HepG2 (cell line): ENCODE measurements around the gene ARFIP1. TPM values are rescaled to one million over a fixed set of nuclear protein-coding genes. Genes with fewer than 3 reads are reported as not detected.

Experiments used
- ATAC-seq: fragments of 200-7000 bp; cut with Tn5 transposase; 3 replicates; pipeline ENCODE4 v1.9.1; 2020; ENCODE audit warnings: mild to moderate bottlenecking, moderate library complexity
- BruUV-seq: library from RNA; stranded (reverse); fragments of 400-500 nt; replicated peaks from 2 replicates; lab custom pipeline; 2021; lab: Mats Ljungman, UMichigan
- CTCF ChIA-PET: fragments of 300-600 bp; formaldehyde crosslinking; extraction: SDS; loops from one replicate; lab custom pipeline; 2021; ENCODE audit warnings: low total read pairs, inconsistent platforms, low intra/inter-chr PET ratio; lab: Yijun Ruan, JAX
- POLR2A ChIA-PET: fragments of 350-600 bp; sonication (Branson Sonifier 250); formaldehyde crosslinking; loops from one replicate; lab custom pipeline; 2020; ENCODE audit warnings: antibody characterized with exemption, inconsistent platforms; lab: Yijun Ruan, JAX
- DNase-seq: peaks from one replicate; pipeline ENCODE4 v3.0.0-alpha.2; 2015; ENCODE audit warnings: low spot score
- FAIRE-seq: peaks from 3 replicates; lab custom pipeline; 2011; peaks lifted over from hg19 to GRCh38; lab: Jason Lieb, UNC
- H2AFZ ChIP-seq: one replicate; pipeline ENCODE4 v1.6.1; 2011; ENCODE audit warnings: low read length, inconsistent platforms
- H3K27ac ChIP-seq: fragments of 300-600 bp; 3 replicates; pipeline ENCODE4 v1.8.0; 2011; ENCODE audit warnings: mixed run types, mild to moderate bottlenecking, mixed read lengths, low read length, inconsistent platforms; ENCODE audit not compliant: insufficient read depth; ENCODE audit errors: extremely low read length
- H3K27me3 ChIP-seq, 2 experiments: fragments of 200-600 bp in 1 of 2; 2 replicates in 1 of 2; 3 replicates in 1 of 2; pipeline versions ENCODE4 v1.6.0 to v1.8.0; 2011; ENCODE audit warnings: low read length in 2 of 2, mild to moderate bottlenecking in 2 of 2, moderate library complexity in 2 of 2, inconsistent platforms in 1 of 2; ENCODE audit not compliant: insufficient read depth in 2 of 2, control insufficient read depth in 1 of 2
- H3K36me3 ChIP-seq, 2 experiments: fragments of 200-600 bp in 1 of 2; replicated peaks in 1 of 2; 2 replicates in 1 of 2; 3 replicates in 1 of 2; pipeline versions ENCODE4 v1.5.1 to v1.8.0; 2011; ENCODE audit warnings: low read length in 2 of 2, inconsistent platforms in 1 of 2; ENCODE audit not compliant: insufficient read depth in 2 of 2, control insufficient read depth in 1 of 2
- H3K4me1 ChIP-seq: 2 replicates; pipeline ENCODE4 v1.5.1; 2012; ENCODE audit warnings: low read length, inconsistent platforms; ENCODE audit not compliant: insufficient read depth
- H3K4me2 ChIP-seq: 2 replicates; pipeline ENCODE4 v1.6.0; 2011; ENCODE audit warnings: low read depth, low read length, inconsistent platforms
- H3K4me3 ChIP-seq, 3 experiments: fragments of 200-600 bp in 1 of 3; sonication (generic), shearing (Covaris generic) in 1 of 3; replicated peaks in 1 of 3; 2 replicates each; pipeline ENCODE4 v1.5.1; 2011 to 2016; ENCODE audit warnings: low read length in 3 of 3, inconsistent platforms in 2 of 3, low read depth in 2 of 3, mild to moderate bottlenecking in 2 of 3, control low read depth in 1 of 3, mixed read lengths in 1 of 3; ENCODE audit not compliant: insufficient read depth in 1 of 3
- H3K79me2 ChIP-seq: one replicate; pipeline ENCODE4 v1.6.1; 2011; ENCODE audit warnings: low read length, inconsistent platforms; ENCODE audit not compliant: insufficient read depth
- H3K9ac ChIP-seq: 2 replicates; pipeline ENCODE4 v1.6.0; 2011; ENCODE audit warnings: mild to moderate bottlenecking, low read depth, low read length, inconsistent platforms; ENCODE audit not compliant: insufficient read depth
- H3K9me3 ChIP-seq: 2 replicates; pipeline ENCODE4 v1.5.1; 2012; ENCODE audit warnings: mild to moderate bottlenecking, low read length
- H4K20me1 ChIP-seq: 2 replicates; pipeline ENCODE4 v1.6.0; 2011; ENCODE audit warnings: inconsistent platforms, mild to moderate bottlenecking, low read length, moderate library complexity; ENCODE audit not compliant: insufficient read depth
- ATRX ChIP-seq: sonication (generic); formaldehyde crosslinking; IDR thresholded peaks from 2 replicates; pipeline ENCODE4 v1.4.0; 2020; ENCODE audit warnings: missing genetic modification reagents, borderline replicate concordance
- DDIT3 ChIP-seq: sonication (generic); formaldehyde crosslinking; IDR thresholded peaks from 2 replicates; pipeline ENCODE4 v1.4.0; 2020; ENCODE audit warnings: mild to moderate bottlenecking, missing genetic modification reagents
- ELF3 ChIP-seq: IDR thresholded peaks from 2 replicates; pipeline ENCODE4 v1.6.1; 2016; ENCODE audit warnings: missing genetic modification reagents, missing compliant biosample characterization
- ERF ChIP-seq: IDR thresholded peaks from 2 replicates; pipeline ENCODE4 v1.6.1; 2018; ENCODE audit warnings: missing biosample characterization, missing genetic modification reagents
- HDAC6 ChIP-seq: fragments of 200-600 bp; sonication (generic); IDR thresholded peaks from 2 replicates; pipeline ENCODE4 v1.7.0; 2017; ENCODE audit warnings: mild to moderate bottlenecking, antibody characterized with exemption, low read length, low read depth
- HNRNPUL1 ChIP-seq: fragments of 200-400 bp; formaldehyde crosslinking; IDR thresholded peaks from 2 replicates; pipeline ENCODE4 v1.6.1; 2017; ENCODE audit warnings: low read depth, mild to moderate bottlenecking, low read length, moderate library complexity
- JUN ChIP-seq: sonication (generic); formaldehyde crosslinking; IDR thresholded peaks from 2 replicates; pipeline ENCODE4 v1.4.0; 2020; ENCODE audit warnings: mild to moderate bottlenecking, missing genetic modification reagents
- NFE2 ChIP-seq: sonication (generic); formaldehyde crosslinking; IDR thresholded peaks from 2 replicates; pipeline ENCODE4 v1.4.0; 2020; ENCODE audit warnings: missing genetic modification reagents
- PBX3 ChIP-seq: sonication (generic); formaldehyde crosslinking; IDR thresholded peaks from 2 replicates; pipeline ENCODE4 v1.8.1; 2023; ENCODE audit warnings: missing genetic modification reagents, inconsistent platforms, borderline replicate concordance
- POLR2G ChIP-seq: fragments of 200-400 bp; formaldehyde crosslinking; IDR thresholded peaks from 2 replicates; pipeline ENCODE4 v1.6.1; 2018; ENCODE audit warnings: mild to moderate bottlenecking, low read depth, low read length, moderate library complexity
- RARA ChIP-seq: IDR thresholded peaks from 2 replicates; pipeline ENCODE4 v1.6.1; 2016; ENCODE audit warnings: missing genetic modification reagents, missing compliant biosample characterization
- RBAK ChIP-seq: sonication (generic); formaldehyde crosslinking; IDR thresholded peaks from 2 replicates; pipeline ENCODE4 v1.5.1; 2020; ENCODE audit warnings: mild to moderate bottlenecking, missing genetic modification reagents
- ZFP37 ChIP-seq: sonication (generic); formaldehyde crosslinking; IDR thresholded peaks from 2 replicates; pipeline ENCODE4 v1.4.0; 2020; ENCODE audit warnings: missing genetic modification reagents, borderline replicate concordance
- ZNF292 ChIP-seq: sonication (generic); formaldehyde crosslinking; IDR thresholded peaks from 2 replicates; pipeline ENCODE4 v1.8.1; 2022; ENCODE audit warnings: mild to moderate bottlenecking, low read depth, missing genetic modification reagents, borderline replicate concordance
- ZNF512B ChIP-seq: sonication (generic); formaldehyde crosslinking; IDR thresholded peaks from 2 replicates; pipeline ENCODE4 v1.5.1; 2020; ENCODE audit warnings: missing genetic modification reagents, mild to moderate bottlenecking, borderline replicate concordance
- WGBS: methylation state at CpG from one replicate; pipeline ENCODE4 v1.1.6; 2017; ENCODE audit warnings: low lambda C conversion rate; 5-methylcytosine and 5-hydroxymethylcytosine counted together
- in situ Hi-C: cut with HindIII; loops from 2 replicates; pipeline ENCODE4 v1.10.0; 2017; ENCODE audit warnings: low pct_unique_long_range_greater_than_20kb; ENCODE audit not compliant: extremely low pct_ligation_motif_present
- intact Hi-C: fragments of 100-400 bp; cut with micrococcal nuclease; formaldehyde crosslinking; loops from one replicate; pipeline ENCODE4 v1.10.0; 2022; ENCODE audit not compliant: unreplicated experiment
- polyA plus RNA-seq, 8 experiments: library from polyadenylated mRNA; depleted of rRNA in 3 of 8; stranded (reverse) in 7 of 8; unstranded in 1 of 8; fragments of >200 nt; fragmentation: Illumina TruSeq in 4 of 8; extraction: Trizol in 4 of 8; gene quantifications; 2 replicates each; pipeline versions ENCODE4 v1.2.1 to v1.2.3, GENCODE V29; 2011 to 2016; ENCODE audit warnings: low read depth in 4 of 8, missing spikeins in 1 of 8, mixed read lengths in 1 of 8; ENCODE audit not compliant: insufficient read depth in 1 of 8
- total RNA-seq, 5 experiments: library from RNA; depleted of rRNA; stranded (reverse); fragments of >200 nt; fragmentation: Illumina TruSeq; extraction: Trizol; gene quantifications; 2 replicates each; pipeline ENCODE4 v1.2.3, GENCODE V29; 2016; ENCODE audit warnings: low read depth in 1 of 5

Gene ARFIP1
- total and polyA plus RNA-seq, 2 of the 13 experiments (the other 11 are each of a cell fraction or from before 2014, with no cell fraction given): 9.9 to 27.7 TPM

GRCh38 chr4:152953514-152953913 is 173.8 kb downstream of the ARFIP1 start:
- 66% methylated on average over 3 of the region's 3 CpGs for WGBS
- intact Hi-C loops: loop anchor here (10.0 kb wide), 2 partner anchors 131 to 179 kb away; partner anchors contain the start of genes ARFIP1 and TIGD4
- no peak overlapping the region for H3K9ac ChIP-seq
- H4K20me1 ChIP-seq: no peaks in the 10 kb centered on the region
- H3K9me3 ChIP-seq: no peaks in the 10 kb centered on the region
- DNase-seq (no peak), FAIRE-seq (no peak), ATAC-seq (no peak)
- no peaks in the 10 kb centered on the region for H3K36me3 ChIP-seq
- H3K4me3 ChIP-seq: no peak overlapping the region
- peaks cover 0 to 4% of the 10 kb centered on the region in 2 experiments; a peak in 1 of 5 replicates for H3K27me3 ChIP-seq
- POLR2A ChIA-PET: no interaction called here
- BruUV-seq: no TSS peak
- TF ChIP-seq POLR2G: no peak
- CTCF ChIA-PET: no interaction called here
- H3K79me2 ChIP-seq: no peaks in the 10 kb centered on the region
- no peak overlapping the region for H3K4me2 ChIP-seq
- no peak overlapping the region for H3K27ac ChIP-seq
- in situ Hi-C loops: no loop called here
- peaks cover 44% of the 10 kb centered on the region for H3K4me1 ChIP-seq
- H2AFZ ChIP-seq: no peak overlapping the region

- Histone ChIP-seq H3K27me3 (peaks cover 0 to 4% of the 10 kb centered on the region in 2 experiments; a peak in 1 of 5 replicates), H3K27ac (no peak overlapping the region), H4K20me1 (no peaks in the 10 kb centered on the region), H3K9ac (no peak overlapping the region), H3K4me3 (no peak overlapping the region), H3K4me2 (no peak overlapping the region), H3K36me3 (no peaks in the 10 kb centered on the region), H3K4me1 (peaks cover 53% of the 10 kb centered on the region), H3K79me2 (no peaks in the 10 kb centered on the region), H2AFZ (no peak overlapping the region), H3K9me3 (no peaks in the 10 kb centered on the region)
- POLR2A ChIA-PET: no interaction called here
- in situ Hi-C loops (no loop called here), intact Hi-C loops (loop anchor here (10.0 kb wide), 2 partner anchors 130 to 180 kb away; partner anchors contain the start of genes ARFIP1 and TIGD4)
- ATAC-seq (no peak), DNase-seq (no peak), FAIRE-seq (no peak)
- no TSS peak for BruUV-seq
- 65% methylated on average over 1 of the region's 1 CpG for WGBS
- CTCF ChIA-PET: no interaction called here
- TF ChIP-seq ZNF292 (CRISPR knock-in tag): no peak
- TF ChIP-seq ERF (CRISPR knock-in tag): no peak
- TF ChIP-seq RBAK (CRISPR knock-in tag): no peak
- no peak for TF ChIP-seq HNRNPUL1
- no peak for TF ChIP-seq ZNF512B (CRISPR knock-in tag)
- TF ChIP-seq PBX3 (CRISPR knock-in tag): no peak
- TF ChIP-seq HDAC6: no peak
- no peak for TF ChIP-seq NFE2 (CRISPR knock-in tag)
- no peak for TF ChIP-seq RARA (CRISPR knock-in tag)
- TF ChIP-seq DDIT3 (CRISPR knock-in tag): no peak
- no peak for TF ChIP-seq ZFP37 (CRISPR knock-in tag)
- no peak for TF ChIP-seq JUN (CRISPR knock-in tag)
- TF ChIP-seq ATRX (CRISPR knock-in tag): no peak
- no peak for TF ChIP-seq ELF3 (CRISPR knock-in tag)
Observed at GRCh38 chr4:152954741-152955140, 175.0 kb downstream of the ARFIP1 start.
